Medulla oblongata (tissue), 1 donor: ENCODE data around the gene DLG5.

Source experiments
- DNase-seq: peaks from one replicate; pipeline ENCODE4 v3.0.0-alpha.2; 2015; ENCODE audit errors: extremely low spot score

The DLG5 gene

DNA sequence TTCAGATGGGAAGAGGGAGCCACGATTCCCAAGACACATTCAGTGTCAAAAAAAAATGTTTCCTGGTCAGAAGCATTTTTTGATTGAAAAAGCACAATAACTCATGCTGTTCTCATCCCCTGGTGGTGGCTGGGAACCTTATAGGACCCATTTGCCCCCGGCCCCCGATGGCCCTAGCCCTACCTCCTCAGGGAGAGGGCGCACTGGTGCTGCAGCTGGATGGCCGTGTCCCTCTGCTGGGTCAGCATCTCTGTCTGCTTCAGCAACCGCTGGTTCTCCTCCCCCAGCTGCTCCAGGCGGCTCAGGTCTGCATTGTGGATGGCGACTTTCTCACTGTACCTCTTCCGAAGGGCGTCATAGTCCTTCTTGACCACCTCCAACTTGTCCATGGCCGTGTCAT, 83.3 kb downstream of the DLG5 start:
- no peak for DNase-seq

DNA sequence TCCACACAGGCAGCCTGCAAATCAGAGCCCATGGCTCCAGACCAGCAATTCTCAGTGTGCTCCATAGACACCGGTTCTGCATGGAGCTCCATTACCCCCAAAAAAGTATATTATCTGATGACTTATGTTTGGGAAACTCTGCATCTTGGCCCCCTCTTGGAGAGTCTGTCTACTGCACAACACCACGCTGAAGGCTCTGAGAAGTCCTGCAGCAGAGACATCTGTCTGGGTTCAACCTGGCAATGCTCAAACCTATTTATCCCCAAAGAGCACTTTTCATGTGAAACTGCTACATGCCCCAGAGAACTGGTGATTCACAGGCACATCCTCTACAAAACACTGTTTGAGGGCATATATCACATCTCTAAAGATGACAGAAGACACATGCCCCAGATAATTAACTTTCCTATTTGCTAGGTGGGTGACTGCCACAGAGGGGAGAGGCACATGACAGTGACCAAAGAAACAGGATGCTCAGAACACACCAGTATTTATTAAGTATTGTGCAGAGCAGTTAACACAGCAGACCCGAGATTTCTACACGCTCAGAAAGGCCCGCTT, 83.8 kb downstream of the DLG5 start:
- DNase-seq, result no peak

DNA sequence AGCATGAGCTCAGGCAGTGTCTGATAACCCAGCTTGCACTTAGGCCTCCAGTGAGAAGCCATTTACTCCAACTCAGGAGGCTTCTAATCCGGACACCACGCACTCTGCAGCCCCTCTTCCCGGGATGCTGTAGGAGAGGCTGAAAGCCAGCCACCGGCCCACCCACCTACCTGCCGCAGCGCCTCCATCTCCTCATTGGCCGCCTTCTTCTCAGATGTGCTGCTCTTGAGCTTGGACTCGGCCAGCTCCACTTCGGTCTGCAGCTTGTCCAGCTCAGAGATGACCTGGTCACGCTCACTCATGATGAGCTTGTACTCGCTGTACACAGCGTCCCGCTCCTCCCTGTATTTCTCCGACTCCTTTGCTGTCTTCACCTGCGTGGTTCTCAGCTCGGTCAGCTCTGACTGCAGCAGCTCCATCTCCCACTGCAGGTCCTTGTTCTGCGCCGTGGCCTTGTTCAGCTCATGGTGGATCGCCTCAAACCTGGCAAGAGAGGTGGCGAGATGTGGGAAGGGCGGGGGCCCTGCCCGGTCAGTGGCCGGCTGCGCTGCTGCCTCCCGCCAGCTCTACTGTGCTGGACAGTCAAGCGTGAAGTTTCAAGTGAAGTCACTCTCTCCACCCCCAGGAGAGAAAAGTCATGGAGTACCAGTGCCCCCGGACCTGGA, 84.7 kb downstream of the DLG5 start:
- no peak for DNase-seq

DNA sequence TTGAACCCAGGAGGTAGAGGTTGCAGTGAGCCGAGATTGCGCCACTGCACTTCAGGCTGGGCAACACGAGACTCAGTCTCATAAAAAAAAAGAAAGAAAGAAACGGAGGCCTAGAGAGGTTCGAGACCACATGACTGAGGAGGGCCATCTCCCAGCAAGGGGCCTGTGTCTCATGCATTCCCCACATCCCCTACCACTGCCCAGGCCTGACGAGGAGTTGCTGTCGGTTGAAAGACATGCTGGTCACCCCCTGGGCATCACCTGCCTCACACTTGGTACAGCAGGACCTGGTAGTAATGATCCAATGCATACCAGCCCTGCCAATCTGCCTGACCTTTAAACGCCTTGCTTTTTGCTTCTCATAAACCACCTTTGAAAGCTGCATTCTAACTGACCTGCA, 85.9 kb downstream of the DLG5 start:
- no peak for DNase-seq

DNA sequence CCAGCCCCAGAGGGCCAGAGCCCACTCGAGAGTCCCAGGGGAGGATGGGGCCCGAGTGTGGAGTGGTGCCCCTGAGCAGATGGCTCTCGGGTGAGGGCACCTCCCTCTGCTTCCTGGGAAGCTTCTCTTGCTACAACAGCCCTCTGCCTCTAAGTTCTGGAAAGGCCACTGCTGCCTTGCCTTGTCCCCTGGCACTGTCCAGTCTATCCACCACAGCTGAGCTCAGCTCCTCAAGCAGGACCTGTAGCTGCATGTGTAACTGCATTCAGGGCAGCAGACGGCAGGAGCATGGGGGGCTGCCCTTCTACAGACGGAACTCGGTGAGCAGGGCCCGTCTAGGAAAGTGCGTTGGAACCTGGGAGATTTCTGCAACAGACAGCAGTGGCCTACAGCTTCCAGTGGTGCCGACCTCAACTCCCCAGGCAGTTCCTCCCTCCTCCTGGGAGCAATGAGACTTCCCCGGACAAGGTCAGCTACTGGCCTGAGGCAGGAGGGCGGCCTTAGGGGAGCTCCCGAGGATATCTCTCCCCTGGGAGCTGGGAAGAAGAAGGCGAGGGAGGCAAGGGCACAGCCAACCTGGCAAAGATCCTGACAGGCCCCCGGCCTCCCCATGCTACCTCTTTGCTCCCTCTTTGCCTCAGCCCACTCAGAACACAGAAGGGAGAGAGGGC, 88.5 kb downstream of the DLG5 start:
- no peak for DNase-seq

DNA sequence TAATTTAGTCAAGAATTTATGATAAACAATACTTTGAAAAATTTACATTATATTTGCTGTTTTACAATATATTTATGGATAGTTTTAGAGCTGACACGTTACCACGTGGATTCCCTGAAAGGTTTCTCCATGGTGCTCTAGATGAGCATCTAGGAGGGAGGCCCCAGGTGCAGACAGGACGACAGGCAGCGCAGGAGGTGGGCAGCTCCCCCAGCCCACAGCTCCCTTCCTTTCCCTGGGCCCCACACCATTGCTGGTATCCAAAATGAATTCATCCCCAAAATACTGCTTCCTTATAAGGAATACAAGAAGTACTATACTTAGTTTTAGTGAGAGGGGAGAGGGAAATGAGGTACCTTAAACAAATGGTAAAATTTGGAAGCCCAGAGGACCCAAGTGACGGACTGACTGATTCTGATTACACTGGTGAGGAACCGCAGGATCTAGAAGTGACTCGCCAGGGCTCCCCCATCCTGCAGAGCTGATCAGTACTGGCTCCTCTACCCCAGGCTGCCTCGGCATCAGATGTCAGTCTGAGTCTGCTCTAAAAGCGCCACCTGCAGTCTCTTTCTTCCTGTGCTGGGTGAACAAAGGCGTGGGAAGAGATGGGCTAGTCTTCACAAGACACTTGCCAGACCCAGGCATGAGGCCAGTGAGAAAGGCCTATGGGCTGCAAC, 89.2 kb downstream of the DLG5 start:
- peak; percentile 22 for DNase-seq

DNA sequence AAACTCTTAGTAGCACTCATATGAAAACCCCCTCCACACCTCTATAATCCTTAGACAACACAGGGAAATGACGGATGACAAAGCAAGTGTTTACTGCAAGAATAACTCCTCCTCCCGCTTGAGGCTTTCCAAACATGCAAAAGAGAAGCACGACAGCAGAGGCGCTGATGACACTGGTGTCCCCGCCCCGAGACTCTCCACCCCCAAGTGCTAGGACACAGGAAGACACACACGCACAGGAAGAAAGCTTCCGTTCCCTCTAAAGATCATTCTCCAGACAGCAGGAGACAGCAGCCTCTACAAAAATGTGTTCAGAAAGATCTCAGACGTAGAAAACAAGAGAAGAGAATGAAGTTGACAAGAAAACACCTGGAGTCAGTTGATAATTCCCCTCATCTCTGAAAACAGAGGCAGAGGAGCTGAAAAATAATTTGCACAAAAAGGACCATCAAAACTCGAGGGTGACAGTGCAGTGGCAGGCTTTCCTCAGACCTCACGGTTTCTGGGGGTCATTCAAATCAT, 90.2 kb downstream of the DLG5 start:
- peak; percentile 22 for DNase-seq

DNA sequence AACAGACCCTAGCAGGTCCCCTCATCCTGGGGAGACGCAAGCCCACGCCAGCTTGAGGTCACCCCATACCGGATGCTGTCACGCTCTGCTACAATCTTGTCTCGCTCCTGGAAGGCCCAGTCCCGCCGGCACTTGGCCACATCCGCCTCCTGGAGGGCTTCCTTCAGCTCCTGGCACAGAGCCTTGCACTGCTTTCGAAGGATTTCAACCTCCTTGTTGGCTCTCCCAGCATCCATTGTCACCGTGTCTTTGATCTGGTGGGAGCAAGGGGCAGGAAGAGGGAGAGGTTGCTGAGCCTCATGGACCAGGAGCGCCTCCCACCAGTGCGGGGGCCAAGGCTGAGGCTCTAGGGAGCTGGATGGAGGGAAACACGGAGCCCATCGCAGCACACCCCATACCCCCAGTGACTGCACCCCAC, 90.9 kb downstream of the DLG5 start:
- no peak for DNase-seq

DNA sequence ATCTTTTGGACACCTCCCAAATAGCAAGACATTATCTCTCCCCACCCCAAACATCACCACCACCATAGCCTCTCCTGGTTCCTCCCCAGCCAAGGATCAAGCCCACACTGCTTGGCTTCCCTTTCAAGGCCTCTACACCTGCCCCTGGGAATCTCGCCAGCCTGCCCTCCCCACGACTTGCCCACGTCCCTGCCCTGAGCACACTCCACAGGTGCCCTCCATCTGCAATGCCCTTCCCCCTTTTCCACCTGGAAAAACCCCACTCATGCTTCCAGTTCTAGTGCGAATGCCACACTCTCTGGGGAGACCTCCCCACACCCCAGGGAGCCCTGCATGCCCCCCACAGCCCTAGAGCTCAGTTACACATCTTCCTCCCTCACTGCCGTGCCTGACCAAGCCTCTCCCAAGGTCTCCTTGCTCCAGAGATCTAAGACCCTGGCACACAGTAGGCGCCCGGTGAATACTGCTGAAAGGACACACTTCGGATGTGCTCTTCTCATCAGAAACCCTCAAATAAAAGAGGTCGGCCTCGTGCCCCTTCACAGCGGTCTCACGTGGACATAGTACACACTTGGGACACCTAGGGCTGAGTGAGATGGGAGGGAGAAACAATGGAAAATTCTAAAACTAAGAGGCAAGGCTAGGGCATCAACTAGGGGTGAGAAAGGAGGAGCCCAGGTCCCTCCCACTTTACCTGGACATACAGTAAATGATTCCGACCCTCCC, 91.4 kb downstream of the DLG5 start:
- DNase-seq, result no peak

DNA sequence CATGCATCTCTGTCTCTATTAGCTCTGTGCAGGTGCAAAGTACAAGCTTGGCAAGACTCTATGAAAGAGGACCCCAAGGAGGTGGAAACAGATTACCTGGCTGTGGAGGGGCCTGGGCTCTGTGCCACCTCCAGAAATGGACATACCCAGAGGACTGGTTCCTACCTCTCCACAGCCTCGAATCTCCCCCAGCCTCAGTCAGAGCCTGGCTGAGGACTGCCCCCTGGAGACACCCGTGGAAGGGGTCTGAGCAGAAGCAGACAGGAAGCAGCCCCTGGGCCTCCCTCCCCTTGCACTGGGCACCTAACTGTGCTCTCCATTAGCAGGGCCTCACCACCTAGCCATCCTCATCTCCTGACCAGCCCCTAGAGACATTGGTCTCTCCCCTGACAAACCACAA, 92.0 kb downstream of the DLG5 start:
- DNase-seq, result no peak

DNA sequence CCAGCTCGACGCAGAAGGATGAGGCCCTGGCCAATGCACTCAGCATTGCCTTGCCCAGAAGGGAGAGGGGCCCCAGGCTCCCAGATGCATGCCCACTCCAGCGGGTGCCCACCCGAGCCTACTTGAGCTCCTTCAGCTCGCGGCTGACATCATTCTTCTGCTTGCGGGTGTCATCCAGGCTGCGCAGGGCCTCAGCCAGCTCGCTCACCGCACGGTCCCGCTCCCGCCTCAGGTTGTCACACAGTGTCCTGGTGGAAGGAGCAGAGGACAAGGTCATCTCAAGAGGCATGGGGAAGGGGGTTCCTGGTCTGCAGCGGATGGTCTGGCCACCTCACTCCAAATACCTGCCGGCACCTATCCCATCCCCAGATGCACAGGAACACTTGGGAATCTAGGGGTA, 92.8 kb downstream of the DLG5 start:
- no peak for DNase-seq

DNA sequence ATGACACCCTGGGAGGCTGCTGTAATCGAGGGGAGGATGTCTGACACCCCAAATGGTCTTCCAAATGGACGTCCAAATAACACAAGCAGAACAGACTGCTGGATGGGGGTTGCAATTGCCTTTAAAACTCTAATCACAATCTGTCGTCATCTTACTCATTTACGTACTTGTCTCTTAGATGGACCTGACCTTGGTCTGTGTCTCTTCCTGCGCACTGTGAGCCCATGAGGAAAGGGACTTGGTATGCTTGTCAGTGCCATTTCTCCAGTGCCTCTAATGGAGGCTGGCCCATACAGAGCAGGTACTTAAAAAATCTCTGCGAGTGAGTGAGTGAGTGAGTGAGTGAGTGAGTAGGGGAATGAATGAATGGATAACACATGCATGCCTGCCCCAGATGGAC, 93.3 kb downstream of the DLG5 start:
- DNase-seq, result no peak

DNA sequence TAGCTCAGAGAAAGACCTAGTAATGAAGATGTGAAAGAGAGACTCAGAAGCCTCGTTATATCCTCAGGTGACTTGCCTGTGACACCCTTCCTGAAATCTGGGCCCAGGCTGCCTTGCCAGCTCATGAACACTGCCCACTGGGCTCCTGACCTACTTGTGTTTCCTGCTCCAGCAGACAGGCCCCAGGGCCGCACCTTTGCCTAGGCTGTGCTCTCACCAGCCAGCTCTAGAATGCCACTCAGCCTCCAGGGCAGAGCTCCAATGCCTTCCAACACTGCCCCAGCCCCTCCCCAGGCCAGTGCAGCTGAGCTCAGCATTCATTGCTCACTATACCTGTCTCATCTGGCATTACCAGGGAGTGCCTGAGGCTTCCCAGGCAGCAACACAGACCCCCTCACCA, 94.3 kb downstream of the DLG5 start:
- no peak for DNase-seq

DNA sequence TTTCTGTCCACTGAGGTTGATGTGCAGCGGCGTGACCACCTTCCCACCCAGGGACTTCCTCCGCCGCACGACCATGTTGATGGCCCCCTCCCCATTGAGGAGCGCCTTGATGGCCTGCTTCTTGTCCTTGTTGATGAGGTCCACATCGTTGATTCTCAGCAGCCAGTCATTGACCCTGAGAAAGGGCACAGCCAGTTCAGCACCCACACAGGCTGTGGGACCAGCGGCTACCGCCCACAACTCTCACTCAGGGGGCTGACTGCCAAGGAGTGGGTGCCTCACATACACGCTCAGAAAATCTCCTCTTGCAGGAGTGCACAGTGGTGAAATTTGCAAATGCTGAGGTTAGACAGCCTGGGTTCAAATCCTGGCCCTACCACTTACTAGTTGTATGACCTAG, 97.2 kb downstream of the DLG5 start:
- DNase-seq, result no peak

DNA sequence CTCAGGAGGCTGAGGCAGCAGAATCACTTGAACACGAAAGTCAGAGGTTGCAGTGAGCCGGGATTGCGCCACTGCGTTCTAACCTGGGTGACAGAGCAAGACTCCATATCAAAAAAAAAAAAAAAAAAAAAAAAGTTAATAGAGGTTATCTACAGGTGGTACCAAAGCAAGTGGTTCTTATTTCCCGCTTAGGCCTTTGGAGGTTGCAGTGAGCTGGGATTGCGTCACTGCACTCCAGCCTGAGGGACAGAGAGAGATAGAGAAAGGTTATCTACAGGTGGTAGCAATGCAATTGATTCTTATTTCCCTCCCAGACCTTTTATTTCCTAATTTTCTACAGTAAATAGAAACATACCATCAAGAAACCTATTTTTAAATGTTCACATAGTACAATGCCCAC, 98.2 kb downstream of the DLG5 start:
- DNase-seq, result no peak

DNA sequence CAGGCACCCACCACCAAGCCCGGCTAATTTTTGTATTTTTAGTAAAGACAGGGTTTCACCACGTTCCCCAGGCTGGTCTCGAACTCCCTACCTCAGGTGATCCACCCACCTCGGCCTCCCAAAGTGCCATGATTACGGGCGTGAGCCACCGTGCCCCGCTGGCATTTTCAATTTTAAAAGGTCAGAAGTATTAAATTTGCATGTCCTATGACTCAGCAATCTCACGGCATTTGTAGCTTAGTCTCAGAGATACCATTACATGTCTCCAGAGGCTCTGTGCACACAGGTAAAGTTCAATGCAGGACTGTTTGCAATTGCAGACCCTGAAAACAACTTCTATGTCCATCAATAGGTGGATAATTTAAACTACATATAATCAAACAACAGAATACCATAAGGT, 99.2 kb downstream of the DLG5 start:
- no peak for DNase-seq

DNA sequence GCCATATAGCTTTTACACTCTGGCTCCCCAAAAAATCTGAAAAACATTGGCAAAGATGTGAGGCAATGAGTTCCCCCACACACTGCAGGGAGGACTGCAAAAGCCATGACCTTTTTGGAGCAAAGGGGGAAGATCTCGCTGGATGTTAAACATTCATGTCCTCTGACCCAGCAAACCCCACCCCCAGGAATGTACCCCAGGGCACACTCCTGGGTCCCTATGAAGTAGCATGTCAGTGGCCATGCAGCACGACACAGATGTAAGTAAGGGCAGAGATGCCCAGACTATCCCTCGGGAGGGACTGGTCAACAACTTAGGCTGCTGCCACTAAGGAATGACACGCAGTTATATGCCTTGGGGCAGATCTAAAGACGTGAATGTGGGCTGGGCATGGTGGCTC, 100.6 kb downstream of the DLG5 start:
- DNase-seq, result no peak

DNA sequence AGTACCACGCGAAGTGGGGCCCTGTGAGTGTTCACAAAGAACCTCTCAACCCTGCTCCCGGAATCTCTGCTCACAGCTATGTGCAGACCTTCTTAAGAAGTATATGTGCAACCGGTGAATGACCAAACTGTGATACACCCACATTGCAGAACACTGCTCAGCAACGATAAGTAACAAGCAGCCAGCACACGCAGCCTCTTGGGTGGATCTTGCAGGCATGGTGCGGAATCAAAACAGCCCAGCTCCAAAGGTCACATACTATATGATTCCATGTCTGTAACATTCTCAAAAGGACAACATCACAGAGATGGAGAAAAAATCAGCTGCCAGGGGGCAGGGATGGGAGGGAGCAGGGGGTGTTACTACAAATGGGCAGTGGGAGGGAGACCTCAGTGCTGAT, 101.6 kb downstream of the DLG5 start:
- DNase-seq, result no peak

DNA sequence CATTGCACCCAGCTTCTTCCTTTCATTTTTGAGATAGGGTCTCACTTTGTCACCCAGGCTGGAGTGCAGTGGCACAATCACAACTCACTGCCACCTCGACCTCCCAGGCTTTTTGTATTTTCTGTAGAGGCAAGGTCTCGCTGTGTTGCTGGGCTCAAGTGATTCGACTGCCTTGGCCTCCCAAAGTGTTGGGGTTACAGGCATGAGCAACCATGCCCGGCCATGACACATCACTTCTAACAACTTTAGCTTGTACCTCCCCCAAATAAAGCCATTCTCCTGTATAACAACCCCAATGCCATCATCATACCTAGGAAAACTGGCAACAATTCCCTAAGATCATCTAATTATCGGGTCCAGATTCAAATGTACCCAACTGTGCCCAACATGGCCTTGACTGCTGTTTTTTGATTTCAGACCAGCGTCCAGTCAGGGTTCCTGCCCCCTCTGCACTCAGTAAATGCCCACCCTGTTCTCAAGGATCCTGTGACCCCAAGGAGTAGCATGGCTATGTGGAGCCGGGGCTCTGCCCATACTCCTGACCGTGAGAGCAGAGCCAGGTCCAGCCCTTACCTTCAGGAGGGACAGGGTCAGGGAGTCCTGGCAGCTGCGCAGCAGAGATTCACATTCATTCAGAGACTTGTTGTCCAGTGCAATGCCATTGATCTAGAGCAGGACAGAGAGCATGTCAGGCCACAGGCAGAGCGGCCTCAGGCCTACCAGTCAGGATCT, 102.6 kb downstream of the DLG5 start:
- DNase-seq, result no peak

DNA sequence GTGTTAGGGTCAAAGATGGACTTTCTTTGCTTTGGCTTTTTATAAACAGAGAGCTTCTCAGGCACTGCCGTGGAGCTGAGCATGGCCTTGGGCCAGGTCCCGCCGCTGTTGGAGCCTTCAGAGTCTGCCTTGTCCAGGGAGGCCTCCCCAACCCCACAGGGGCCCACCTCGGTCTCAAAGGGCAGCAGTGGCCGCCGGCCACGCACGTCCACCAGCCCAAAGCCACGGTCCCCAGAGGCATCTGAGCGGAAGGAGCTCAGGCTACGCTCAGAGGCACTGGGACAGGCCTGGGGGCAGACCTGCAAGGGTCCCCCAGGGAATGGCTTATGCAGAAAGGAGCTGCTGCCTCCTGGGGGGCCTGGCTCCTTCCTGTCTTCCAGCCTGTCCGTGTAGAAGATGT, 105.0 kb downstream of the DLG5 start:
- no peak for DNase-seq

DNA sequence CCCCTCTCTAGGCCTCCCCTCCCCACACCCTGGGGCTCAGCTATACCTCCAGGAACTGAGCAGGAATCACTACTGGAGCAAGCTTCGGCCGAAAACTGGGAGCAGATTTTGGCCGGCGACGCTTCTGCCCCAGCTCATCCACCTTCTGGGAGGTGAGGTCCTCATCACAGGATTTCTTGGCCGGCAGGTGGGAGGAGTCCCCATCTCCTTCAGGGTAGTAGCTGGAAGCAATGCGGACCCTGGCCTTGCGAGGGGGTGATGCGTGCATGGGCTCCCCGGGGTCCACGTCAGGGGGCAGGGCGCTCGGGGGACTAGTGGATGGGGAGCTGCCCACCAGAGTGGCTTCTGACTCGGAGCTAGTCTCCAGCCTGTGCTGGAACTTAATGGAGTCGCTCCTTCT, 105.5 kb downstream of the DLG5 start:
- no peak for DNase-seq
